HL-60 (cell line): ENCODE data around the gene F5.

ENCODE experiments used
- DNase-seq, 2 experiments: peaks; one replicate each; pipeline ENCODE4 v3.0.0-alpha.2; 2010 to 2020; ENCODE audit warnings: low read depth in 1 of 2, low spot score in 1 of 2
- H3K27ac ChIP-seq: fragments of 250-450 bp; sonication (Bioruptor Pico); replicated peaks from 2 replicates; pipeline ENCODE4 v1.5.1; 2020; ENCODE audit warnings: mild to moderate bottlenecking, moderate library complexity
- H3K27me3 ChIP-seq: fragments of 250-450 bp; sonication (Bioruptor Pico); 2 replicates; pipeline ENCODE4 v1.5.1; 2021; ENCODE audit warnings: mild to moderate bottlenecking, moderate library complexity; ENCODE audit not compliant: insufficient read depth, poor library complexity, severe bottlenecking
- H3K4me3 ChIP-seq: replicated peaks from 2 replicates; pipeline ENCODE4 v1.5.1; 2011; ENCODE audit warnings: mild to moderate bottlenecking, control low read depth, low read length; ENCODE audit not compliant: insufficient read depth
- CTCF ChIP-seq: IDR thresholded peaks from one replicate; pipeline ENCODE4 v1.5.1; 2011; ENCODE audit warnings: low read length, control low read depth, inconsistent platforms; ENCODE audit not compliant: insufficient read depth
- GABPA ChIP-seq: IDR thresholded peaks from 2 replicates; pipeline ENCODE4 v1.6.1; 2012; ENCODE audit warnings: low read depth
- POLR2AphosphoS5 ChIP-seq: IDR thresholded peaks from 2 replicates; pipeline ENCODE4 v1.6.1; 2012; ENCODE audit warnings: low read depth
- SPI1 ChIP-seq: IDR thresholded peaks from 2 replicates; pipeline ENCODE4 v1.6.1; 2012; ENCODE audit warnings: low read depth, mild to moderate bottlenecking, borderline replicate concordance
- TF ChIP-seq, protein P1 (sequence below): IDR thresholded peaks from 2 replicates; pipeline ENCODE4 v1.6.1; 2012; ENCODE audit warnings: low read depth; ENCODE audit not compliant: insufficient replicate concordance

The F5 gene

GRCh38 chr1:169610858-169611257, 24.6 kb upstream of the F5 start:
- Histone ChIP-seq H3K27ac (no peak overlapping the region), H3K4me3 (no peak overlapping the region), H3K27me3 (peaks cover 8% of the 10 kb centered on the region)
- DNase-seq: peak in 1 of 2 experiments; percentile 52
- no peak for TF ChIP-seq SPI1
- TF ChIP-seq GABPA: no peak
- TF ChIP-seq POLR2AphosphoS5: no peak
- TF ChIP-seq CTCF: no peak
- TF ChIP-seq, protein P1, sequence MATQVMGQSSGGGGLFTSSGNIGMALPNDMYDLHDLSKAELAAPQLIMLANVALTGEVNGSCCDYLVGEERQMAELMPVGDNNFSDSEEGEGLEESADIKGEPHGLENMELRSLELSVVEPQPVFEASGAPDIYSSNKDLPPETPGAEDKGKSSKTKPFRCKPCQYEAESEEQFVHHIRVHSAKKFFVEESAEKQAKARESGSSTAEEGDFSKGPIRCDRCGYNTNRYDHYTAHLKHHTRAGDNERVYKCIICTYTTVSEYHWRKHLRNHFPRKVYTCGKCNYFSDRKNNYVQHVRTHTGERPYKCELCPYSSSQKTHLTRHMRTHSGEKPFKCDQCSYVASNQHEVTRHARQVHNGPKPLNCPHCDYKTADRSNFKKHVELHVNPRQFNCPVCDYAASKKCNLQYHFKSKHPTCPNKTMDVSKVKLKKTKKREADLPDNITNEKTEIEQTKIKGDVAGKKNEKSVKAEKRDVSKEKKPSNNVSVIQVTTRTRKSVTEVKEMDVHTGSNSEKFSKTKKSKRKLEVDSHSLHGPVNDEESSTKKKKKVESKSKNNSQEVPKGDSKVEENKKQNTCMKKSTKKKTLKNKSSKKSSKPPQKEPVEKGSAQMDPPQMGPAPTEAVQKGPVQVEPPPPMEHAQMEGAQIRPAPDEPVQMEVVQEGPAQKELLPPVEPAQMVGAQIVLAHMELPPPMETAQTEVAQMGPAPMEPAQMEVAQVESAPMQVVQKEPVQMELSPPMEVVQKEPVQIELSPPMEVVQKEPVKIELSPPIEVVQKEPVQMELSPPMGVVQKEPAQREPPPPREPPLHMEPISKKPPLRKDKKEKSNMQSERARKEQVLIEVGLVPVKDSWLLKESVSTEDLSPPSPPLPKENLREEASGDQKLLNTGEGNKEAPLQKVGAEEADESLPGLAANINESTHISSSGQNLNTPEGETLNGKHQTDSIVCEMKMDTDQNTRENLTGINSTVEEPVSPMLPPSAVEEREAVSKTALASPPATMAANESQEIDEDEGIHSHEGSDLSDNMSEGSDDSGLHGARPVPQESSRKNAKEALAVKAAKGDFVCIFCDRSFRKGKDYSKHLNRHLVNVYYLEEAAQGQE: no peak

GRCh38 chr1:169610108-169610507, 23.8 kb upstream of the F5 start:
- no peak for DNase-seq
- no peak for TF ChIP-seq GABPA
- TF ChIP-seq, protein P1: no peak
- TF ChIP-seq SPI1: no peak
- no peak for TF ChIP-seq POLR2AphosphoS5
- TF ChIP-seq CTCF: no peak

DNA sequence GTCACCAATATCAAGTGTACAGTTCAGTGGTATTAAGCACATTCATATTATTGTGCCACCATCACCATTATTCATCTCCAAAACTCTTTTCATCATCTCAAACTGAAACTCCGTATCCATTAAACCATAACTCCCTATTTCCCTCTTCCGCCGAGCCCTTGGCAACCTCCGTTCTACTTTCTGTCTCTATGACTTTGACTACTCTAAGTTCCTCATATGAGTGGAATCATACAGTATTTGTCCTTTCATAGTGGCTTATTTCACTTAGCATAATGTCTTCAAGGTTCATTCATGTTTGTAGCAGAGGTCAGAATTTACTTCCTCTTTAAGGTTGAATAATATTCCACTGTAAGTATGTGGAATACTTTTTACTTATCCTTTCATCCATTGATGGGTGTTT, 21.9 kb upstream of the F5 start:
- TF ChIP-seq POLR2AphosphoS5 (no peak), SPI1 (no peak), GABPA (no peak), CTCF (no peak)
- TF ChIP-seq, protein P1: no peak
- H3K27ac ChIP-seq: no peak overlapping the region
- no peak overlapping the region for H3K4me3 ChIP-seq
- peaks cover 2% of the 10 kb centered on the region for H3K27me3 ChIP-seq
- DNase-seq: no peak

More at GRCh38 chr1:169610108-169610507, 23.8 kb upstream of the F5 start:
- peaks cover 8% of the 10 kb centered on the region for H3K27me3 ChIP-seq
- H3K4me3 ChIP-seq: no peak overlapping the region
- H3K27ac ChIP-seq: no peak overlapping the region
